ENCODE results near the gene USP12.

The USP12 gene

GRCh38 chr13:27182844-27183497 is 11.4 kb upstream of the USP12 start:
- FAIRE-seq = no peak

- no peak for FAIRE-seq
Measured at GRCh38 chr13:27182054-27182453, 10.4 kb upstream of the USP12 start.

GRCh38 chr13:27177852-27178251 is 6.2 kb upstream of the USP12 start:
- FAIRE-seq = no peak

- FAIRE-seq = no peak
Measured at GRCh38 chr13:27176470-27177410, 5.1 kb upstream of the USP12 start.

GRCh38 chr13:27174766-27175455 is 3.3 kb upstream of the USP12 start:
- no peak for FAIRE-seq

- no peak for FAIRE-seq
Measured at GRCh38 chr13:27172495-27172842, 858 bp upstream of the USP12 start.

- FAIRE-seq = no peak
Measured at GRCh38 chr13:27171827-27172494, 350 bp upstream of the USP12 start.

- FAIRE-seq = no peak
Measured at GRCh38 chr13:27170516-27171243, 931 bp downstream of the USP12 start.

- FAIRE-seq = no peak
Measured at GRCh38 chr13:27170221-27170515, 1.4 kb downstream of the USP12 start.

- no peak for FAIRE-seq
Measured at GRCh38 chr13:27168906-27169657, 2.5 kb downstream of the USP12 start.

- no peak for FAIRE-seq
Measured at GRCh38 chr13:27168086-27168485, 3.5 kb downstream of the USP12 start.

GRCh38 chr13:27166313-27166712 is 5.3 kb downstream of the USP12 start:
- no peak for FAIRE-seq

- no peak for FAIRE-seq
Measured at GRCh38 chr13:27161980-27162379, 9.6 kb downstream of the USP12 start.

- FAIRE-seq = no peak
Measured at GRCh38 chr13:27161423-27161822, 10.2 kb downstream of the USP12 start.

GRCh38 chr13:27160657-27161295 is 10.8 kb downstream of the USP12 start:
- no peak for FAIRE-seq

GRCh38 chr13:27159806-27160563 is 11.6 kb downstream of the USP12 start:
- FAIRE-seq = no peak

- FAIRE-seq = no peak
Measured at GRCh38 chr13:27158335-27158734, 13.3 kb downstream of the USP12 start.

- no peak for FAIRE-seq
Measured at GRCh38 chr13:27151798-27152599, 19.6 kb downstream of the USP12 start.

GRCh38 chr13:27149702-27150101 is 21.9 kb downstream of the USP12 start:
- no peak for FAIRE-seq

GRCh38 chr13:27148900-27149299 is 22.7 kb downstream of the USP12 start:
- no peak for FAIRE-seq
